GM19351 (cell line): ENCODE data around the gene NCOA7.
"Not testable (repeated sequence)": the region's sequence is repeated elsewhere in the genome, so short reads cannot be mapped to it uniquely, and the experiment has no call there.

Experiments
- ATAC-seq: cut with Tn5 transposase; IDR thresholded peaks from one replicate; pipeline ENCODE4 v1.9.1; 2021; ENCODE audit warnings: mild to moderate bottlenecking, moderate library complexity; ENCODE audit not compliant: unreplicated experiment

NCOA7 gene

GRCh38 chr6:125753937-125754259 is 36.9 kb upstream of the NCOA7 start:
- no peak for ATAC-seq

GRCh38 chr6:125754566-125754965 is 36.2 kb upstream of the NCOA7 start:
- no peak for ATAC-seq

- no peak for ATAC-seq
These were observed 31.4 kb upstream of the NCOA7 start for GRCh38 chr6:125759184-125759902.

- no peak for ATAC-seq
These were observed 30.8 kb upstream of the NCOA7 start for GRCh38 chr6:125759959-125760457.

GRCh38 chr6:125764121-125764671 is 26.6 kb upstream of the NCOA7 start:
- no peak for ATAC-seq

- no peak for ATAC-seq
These were observed 24.8 kb upstream of the NCOA7 start for GRCh38 chr6:125765944-125766343.

GRCh38 chr6:125766641-125767040 is 24.1 kb upstream of the NCOA7 start:
- no peak for ATAC-seq

- no peak for ATAC-seq
These were observed 21.5 kb upstream of the NCOA7 start for GRCh38 chr6:125769147-125769783.

- ATAC-seq, result peak; percentile 41
These were observed 17.1 kb upstream of the NCOA7 start for GRCh38 chr6:125773387-125774341.

- not testable (repeated sequence) for ATAC-seq
These were observed 14.5 kb upstream of the NCOA7 start for GRCh38 chr6:125776107-125776826.

- peak; percentile 72 for ATAC-seq
These were observed 10.7 kb upstream of the NCOA7 start for GRCh38 chr6:125779924-125780539.

- ATAC-seq, result peak; percentile 75
These were observed 10.0 kb upstream of the NCOA7 start for GRCh38 chr6:125780540-125781313.

- peak; percentile 41 for ATAC-seq
These were observed 9.4 kb upstream of the NCOA7 start for GRCh38 chr6:125781314-125781868.

- no peak for ATAC-seq
These were observed 6.4 kb upstream of the NCOA7 start for GRCh38 chr6:125784365-125784764.

- ATAC-seq, result no peak
These were observed 3.0 kb upstream of the NCOA7 start for GRCh38 chr6:125787791-125788190.

- ATAC-seq, result no peak
These were observed 1.6 kb upstream of the NCOA7 start for GRCh38 chr6:125789167-125789566.

GRCh38 chr6:125789576-125790357 is 993 bp upstream of the NCOA7 start:
- ATAC-seq, result peak; percentile 39

GRCh38 chr6:125791151-125791819 is 525 bp downstream of the NCOA7 start:
- peak; percentile 34 for ATAC-seq
